ENCODE measurements around the gene ARRDC3. TPM values are rescaled to one million over a fixed set of nuclear protein-coding genes. Genes with fewer than 3 reads are reported as not detected.
A peak's percentile ranks its signal among the peaks of the same experiment; 100 is the strongest.
"Not testable (repeated sequence)": the region's sequence is repeated elsewhere in the genome, so short reads cannot be mapped to it uniquely, and the experiment has no call there.

ARRDC3 gene
- total RNA-seq, 1 donor from 2014 or later: 90.5 TPM

- Histone ChIP-seq H3K9me3 (no peaks in the 10 kb centered on the region), H3K4me3 (no peak overlapping the region), H3K27me3 (ENCODE audit: low read depth) (no peaks in the 10 kb centered on the region), H3K4me1 (peaks cover 12% of the 10 kb centered on the region), H3K36me3 (no peaks in the 10 kb centered on the region), H3K27ac (no peak overlapping the region)
- intact Hi-C loops (cut with DNase I): no loop called here
- no peak for ATAC-seq
- TF ChIP-seq CTCF (IDR thresholded peaks at IDR 0.05): no peak
- DNase-seq: no peak
These were observed 23.0 kb downstream of the ARRDC3 start for GRCh38 chr5:91359962-91360609.

GRCh38 chr5:91357806-91358205 is 25.3 kb downstream of the ARRDC3 start:
- intact Hi-C loops (cut with DNase I): no loop called here
- H3K27ac ChIP-seq: no peak overlapping the region

DNA sequence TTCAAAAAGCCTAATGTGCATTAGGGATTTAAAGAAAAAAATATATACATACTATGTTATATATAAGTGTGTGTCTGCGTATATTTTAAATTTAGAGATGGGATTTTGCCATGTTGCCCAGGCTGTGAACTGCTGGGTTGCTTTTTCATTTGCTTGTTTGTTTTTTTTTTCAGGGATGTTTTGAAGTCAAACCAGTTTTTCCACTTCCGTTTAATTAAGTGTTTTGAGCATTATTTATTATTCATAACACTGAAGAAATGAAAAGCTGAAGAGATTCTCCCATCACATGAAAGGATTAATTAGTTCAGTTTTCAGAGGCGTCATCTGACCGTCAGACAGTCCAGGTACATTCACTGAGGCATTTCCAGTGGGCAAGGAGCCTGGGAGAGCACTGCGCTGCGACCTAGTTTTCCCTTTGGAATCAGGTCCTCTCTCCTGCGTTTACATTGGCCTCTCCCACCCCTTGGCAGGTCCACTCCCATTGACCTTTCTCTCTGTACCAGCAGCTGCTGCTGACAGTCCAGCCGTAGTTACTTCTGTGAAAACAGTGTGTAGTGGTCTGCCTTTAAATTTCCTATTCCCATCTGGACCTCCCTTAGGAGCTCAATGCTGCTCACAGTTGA is 26.0 kb downstream of the ARRDC3 start:
- no peak overlapping the region for H3K27ac ChIP-seq

More at GRCh38 chr5:91357806-91358205, 25.3 kb downstream of the ARRDC3 start:
- no peaks in the 10 kb centered on the region for H3K27me3 ChIP-seq (ENCODE audit: low read depth)
- no peaks in the 10 kb centered on the region for H3K36me3 ChIP-seq
- H3K4me3 ChIP-seq: no peak overlapping the region
- peaks cover 12% of the 10 kb centered on the region for H3K4me1 ChIP-seq
- DNase-seq (no peak), ATAC-seq (no peak)
- no peaks in the 10 kb centered on the region for H3K9me3 ChIP-seq
- no peak for TF ChIP-seq CTCF (IDR thresholded peaks at IDR 0.05)

GRCh38 chr5:91354867-91355266 is 28.2 kb downstream of the ARRDC3 start:
- DNase-seq; intact Hi-C loops (cut with DNase I): not testable (repeated sequence)
- ATAC-seq: peak; percentile 26 to 45

More for the DNA sequence above, 26.0 kb downstream of the ARRDC3 start:
- peak; percentile 57 to 73 for ATAC-seq
- Histone ChIP-seq H3K27me3 (ENCODE audit: low read depth) (no peaks in the 10 kb centered on the region), H3K4me1 (peaks cover 12% of the 10 kb centered on the region), H3K4me3 (no peak overlapping the region), H3K9me3 (no peaks in the 10 kb centered on the region), H3K36me3 (no peaks in the 10 kb centered on the region)
- no peak for TF ChIP-seq CTCF (IDR thresholded peaks at IDR 0.05)
- intact Hi-C loops (cut with DNase I): no loop called here
- no peak for DNase-seq

GRCh38 chr5:91352831-91353695 is 30.1 kb downstream of the ARRDC3 start:
- ATAC-seq: no peak
- Histone ChIP-seq H3K9me3 (no peaks in the 10 kb centered on the region), H3K27ac (no peak overlapping the region), H3K4me3 (no peak overlapping the region), H3K4me1 (peaks cover 9% of the 10 kb centered on the region), H3K36me3 (no peaks in the 10 kb centered on the region), H3K27me3 (ENCODE audit: low read depth) (no peaks in the 10 kb centered on the region)
- DNase-seq: no peak
- TF ChIP-seq CTCF (IDR thresholded peaks at IDR 0.05): no peak
- intact Hi-C loops (cut with DNase I): no loop called here

More at GRCh38 chr5:91354867-91355266, 28.2 kb downstream of the ARRDC3 start:
- peaks cover 12% of the 10 kb centered on the region for H3K4me1 ChIP-seq
- not testable (repeated sequence) for H3K27ac ChIP-seq; H3K27me3 ChIP-seq (ENCODE audit: low read depth); H3K4me3 ChIP-seq; H3K36me3 ChIP-seq; H3K9me3 ChIP-seq
